Measurements from ENCODE around the gene SLC47A1. TPM values are rescaled to one million over a fixed set of nuclear protein-coding genes. Genes with fewer than 3 reads are reported as not detected.

SLC47A1 gene
- total RNA-seq, 1 donor from 2014 or later = 13.4 TPM

DNA sequence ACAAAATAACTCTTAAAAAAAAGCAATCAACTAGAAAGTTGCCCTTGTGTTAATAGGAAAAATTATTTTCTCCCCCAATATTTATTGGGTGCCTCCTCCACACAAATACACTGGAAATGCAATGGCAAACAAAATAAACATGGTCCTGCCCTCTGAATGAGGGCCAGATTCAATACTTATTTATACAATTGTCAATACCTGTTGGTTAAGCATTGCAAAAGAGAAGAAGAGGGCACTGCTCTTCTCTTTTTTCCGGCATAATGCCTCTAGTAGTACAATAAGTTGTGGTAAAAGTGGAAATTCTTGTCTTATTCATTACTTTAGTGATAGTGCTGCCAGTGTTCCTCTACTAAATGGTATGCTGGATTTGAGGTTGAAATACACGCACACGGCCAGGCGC, 92.4 kb downstream of the SLC47A1 start:
- intact Hi-C loops (cut with DNase I) = no loop called here
- H3K4me1 ChIP-seq = no peaks in the 10 kb centered on the region
- no peaks in the 10 kb centered on the region for H3K27me3 ChIP-seq
- H3K4me3 ChIP-seq = no peak overlapping the region
- ATAC-seq (no peak), DNase-seq (no peak)
- TF ChIP-seq, protein P1, sequence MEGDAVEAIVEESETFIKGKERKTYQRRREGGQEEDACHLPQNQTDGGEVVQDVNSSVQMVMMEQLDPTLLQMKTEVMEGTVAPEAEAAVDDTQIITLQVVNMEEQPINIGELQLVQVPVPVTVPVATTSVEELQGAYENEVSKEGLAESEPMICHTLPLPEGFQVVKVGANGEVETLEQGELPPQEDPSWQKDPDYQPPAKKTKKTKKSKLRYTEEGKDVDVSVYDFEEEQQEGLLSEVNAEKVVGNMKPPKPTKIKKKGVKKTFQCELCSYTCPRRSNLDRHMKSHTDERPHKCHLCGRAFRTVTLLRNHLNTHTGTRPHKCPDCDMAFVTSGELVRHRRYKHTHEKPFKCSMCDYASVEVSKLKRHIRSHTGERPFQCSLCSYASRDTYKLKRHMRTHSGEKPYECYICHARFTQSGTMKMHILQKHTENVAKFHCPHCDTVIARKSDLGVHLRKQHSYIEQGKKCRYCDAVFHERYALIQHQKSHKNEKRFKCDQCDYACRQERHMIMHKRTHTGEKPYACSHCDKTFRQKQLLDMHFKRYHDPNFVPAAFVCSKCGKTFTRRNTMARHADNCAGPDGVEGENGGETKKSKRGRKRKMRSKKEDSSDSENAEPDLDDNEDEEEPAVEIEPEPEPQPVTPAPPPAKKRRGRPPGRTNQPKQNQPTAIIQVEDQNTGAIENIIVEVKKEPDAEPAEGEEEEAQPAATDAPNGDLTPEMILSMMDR (IDR thresholded peaks at IDR 0.05) = no peak
- no peaks in the 10 kb centered on the region for H3K9me3 ChIP-seq
- no peak overlapping the region for H3K27ac ChIP-seq
- no peaks in the 10 kb centered on the region for H3K36me3 ChIP-seq

Other genes starting within 250 kb of the SLC47A1 start
- 9.9 TPM for gene B9D1, start 171.1 kb upstream of the SLC47A1 start, total RNA-seq
- 25.7 TPM for gene MAPK7, start 155.4 kb upstream of the SLC47A1 start, total RNA-seq
- 270 TPM for gene MFAP4, start 146.7 kb upstream of the SLC47A1 start, total RNA-seq
- 1.6 TPM for gene RNF112, start 122.6 kb upstream of the SLC47A1 start, total RNA-seq
- gene ALDH3A2, start 114.9 kb downstream of the SLC47A1 start, total RNA-seq = 134 TPM
- gene SLC47A2, start 182.7 kb downstream of the SLC47A1 start, total RNA-seq = not detected
- 10.5 TPM for gene ALDH3A1, start 214.4 kb downstream of the SLC47A1 start, total RNA-seq

Measured in upper lobe of right lung (tissue), 1 donor.